HCT116 (cell line): ENCODE results near the gene FAM24B. TPM values are rescaled to one million over a fixed set of nuclear protein-coding genes. Genes with fewer than 3 reads are reported as not detected.
A peak's percentile ranks its signal among the peaks of the same experiment; 100 is the strongest.

Source experiments
- ATAC-seq: fragments of 200-7000 bp; cut with Tn5 transposase; 2 replicates; pipeline ENCODE4 v1.9.1; 2020; ENCODE audit warnings: mild to moderate bottlenecking, moderate library complexity
- BruUV-seq: library from RNA; stranded (reverse); fragments of 400-500 nt; replicated peaks from 2 replicates; lab custom pipeline; 2021; lab: Mats Ljungman, UMichigan
- CTCF ChIA-PET: fragments of 300-600 bp; sonication (Branson Sonifier 250); formaldehyde crosslinking; loops from one replicate; lab custom pipeline; 2021; ENCODE audit warnings: antibody characterized with exemption; lab: Charles Lee
- POLR2A ChIA-PET: fragments of 300-600, 350-600 bp; sonication (Branson Sonifier 250); formaldehyde crosslinking; loops from one replicate; lab custom pipeline; 2021; ENCODE audit warnings: antibody characterized with exemption; lab: Charles Lee
- RAD21 ChIA-PET, 2 experiments: fragments of 300-600 bp; sonication (Branson Sonifier 250); formaldehyde crosslinking; loops; one replicate each; lab custom pipeline; 2023; ENCODE audit warnings: low total read pairs in 2 of 2; ENCODE audit not compliant: uncharacterized antibody in 2 of 2, unreplicated experiment in 2 of 2, low non-redundant PET in 1 of 2; lab: Charles Lee
- DNase-seq: peaks from one replicate; pipeline ENCODE4 v3.0.0-alpha.2; 2010; ENCODE audit warnings: low read depth, low spot score
- H2AFZ ChIP-seq: fragments of 200-600 bp; shearing (Covaris generic), sonication (generic); 2 replicates; pipeline ENCODE4 v1.6.1; 2017; ENCODE audit warnings: low read depth, mixed run types, mixed read lengths, antibody characterized with exemption, low read length; ENCODE audit not compliant: poor library complexity, severe bottlenecking
- H3K27ac ChIP-seq: 2 replicates; pipeline ENCODE4 v1.5.1; 2012; ENCODE audit warnings: low read depth, low read length
- H3K27me3 ChIP-seq: fragments of 200-600 bp; sonication (generic); 2 replicates; pipeline ENCODE4 v1.6.1; 2016; ENCODE audit warnings: mixed run types, low read length, mixed read lengths; ENCODE audit not compliant: insufficient read depth
- H3K36me3 ChIP-seq, 2 experiments: fragments of 200-500 bp in 1 of 2; fragments of 200-600 bp in 1 of 2; sonication (Bioruptor generic) in 1 of 2; sonication (generic) in 1 of 2; 2 replicates each; pipeline versions ENCODE4 v1.5.1 to v1.6.1; 2014 to 2016; ENCODE audit warnings: low read length in 2 of 2, inconsistent platforms in 1 of 2, mixed read lengths in 1 of 2, mixed run types in 1 of 2; ENCODE audit not compliant: insufficient read depth in 2 of 2, control insufficient read depth in 1 of 2
- H3K4me1 ChIP-seq, 2 experiments: fragments of 200-600 bp in 1 of 2; sonication (generic) in 1 of 2; 2 replicates each; pipeline versions ENCODE4 v1.5.1 to v1.6.1; 2012 to 2017; ENCODE audit warnings: low read length in 2 of 2, inconsistent platforms in 1 of 2, mild to moderate bottlenecking in 1 of 2, mixed read lengths in 1 of 2, mixed run types in 1 of 2, moderate library complexity in 1 of 2; ENCODE audit not compliant: insufficient read depth in 2 of 2, control insufficient read depth in 1 of 2
- H3K4me2 ChIP-seq: fragments of 200-600 bp; sonication (generic); 2 replicates; pipeline ENCODE4 v1.6.1; 2017; ENCODE audit warnings: mixed run types, low read length, mixed read lengths
- H3K4me3 ChIP-seq, 2 experiments: fragments of 200-600 bp in 1 of 2; sonication (generic) in 1 of 2; replicated peaks in 1 of 2; 2 replicates each; pipeline ENCODE4 v1.5.1; 2011 to 2016; ENCODE audit warnings: low read length in 2 of 2, control low read depth in 1 of 2, low read depth in 1 of 2, mild to moderate bottlenecking in 1 of 2, mixed read lengths in 1 of 2, mixed run types in 1 of 2
- H3K79me2 ChIP-seq: fragments of 200-600 bp; sonication (generic); 2 replicates; pipeline ENCODE4 v1.6.1; 2017; ENCODE audit warnings: mild to moderate bottlenecking, mixed run types, low read length, moderate library complexity, mixed read lengths; ENCODE audit not compliant: insufficient read depth
- H3K9ac ChIP-seq: fragments of 200-600 bp; sonication (generic); 2 replicates; pipeline ENCODE4 v1.6.1; 2016; ENCODE audit warnings: low read length, mixed read lengths
- H3K9me2 ChIP-seq: fragments of 200-600 bp; sonication (generic), shearing (Covaris generic); 2 replicates; pipeline ENCODE4 v1.6.1; 2017; ENCODE audit warnings: mixed run types, mild to moderate bottlenecking, moderate library complexity; ENCODE audit not compliant: insufficient read depth
- H3K9me3 ChIP-seq, 2 experiments: fragments of 200-500 bp in 1 of 2; fragments of 200-600 bp in 1 of 2; sonication (Bioruptor generic) in 1 of 2; sonication (generic) in 1 of 2; 2 replicates each; pipeline ENCODE4 v1.6.1; 2014 to 2017; ENCODE audit warnings: low read length in 2 of 2, mixed read lengths in 2 of 2, inconsistent platforms in 1 of 2, low read depth in 1 of 2, mild to moderate bottlenecking in 1 of 2, mixed run types in 1 of 2, moderate library complexity in 1 of 2; ENCODE audit not compliant: control insufficient read depth in 1 of 2, insufficient read depth in 1 of 2
- H4K20me1 ChIP-seq: fragments of 200-600 bp; sonication (generic), shearing (Covaris generic); 2 replicates; pipeline ENCODE4 v1.6.1; 2017; ENCODE audit warnings: mixed run types, mild to moderate bottlenecking, moderate library complexity; ENCODE audit not compliant: insufficient read depth
- CBX3 ChIP-seq: IDR thresholded peaks from 2 replicates; pipeline ENCODE4 v1.6.1; 2012; ENCODE audit warnings: low read depth
- CEBPB ChIP-seq: IDR thresholded peaks from 2 replicates; pipeline ENCODE4 v1.6.1; 2012; ENCODE audit warnings: low read depth
- EGR1 ChIP-seq: IDR thresholded peaks from 2 replicates; pipeline ENCODE4 v1.6.1; 2012; ENCODE audit warnings: low read depth
- ELF1 ChIP-seq: IDR thresholded peaks from 2 replicates; pipeline ENCODE4 v1.6.1; 2012; ENCODE audit warnings: low read depth, borderline replicate concordance
- EZH2phosphoT487 ChIP-seq: fragments of 200-600 bp; IDR thresholded peaks from 2 replicates; pipeline ENCODE4 v1.6.1; 2018; ENCODE audit warnings: antibody characterized with exemption, borderline replicate concordance
- JUND ChIP-seq: IDR thresholded peaks from 2 replicates; pipeline ENCODE4 v1.6.1; 2012
- POLR2A ChIP-seq: IDR thresholded peaks from 2 replicates; pipeline ENCODE4 v1.7.0; 2011; ENCODE audit warnings: borderline replicate concordance; ENCODE audit not compliant: insufficient read depth, insufficient read length; ENCODE audit errors: extremely low read depth
- POLR2AphosphoS5 ChIP-seq: IDR thresholded peaks from 2 replicates; pipeline ENCODE4 v1.6.1; 2011; ENCODE audit warnings: mild to moderate bottlenecking, low read depth, low read length, moderate library complexity
- RAD21 ChIP-seq: IDR thresholded peaks from 2 replicates; pipeline ENCODE4 v1.6.1; 2012; ENCODE audit warnings: low read depth, mild to moderate bottlenecking
- SIN3A ChIP-seq: IDR thresholded peaks from 2 replicates; pipeline ENCODE4 v1.6.1; 2012; ENCODE audit warnings: low read depth
- ZFX ChIP-seq: fragments of 450-650 bp; IDR thresholded peaks from 2 replicates; pipeline ENCODE4 v1.6.1; 2017
- ZNF274 ChIP-seq: fragments of 200-500 bp; sonication (Bioruptor generic); IDR thresholded peaks from 2 replicates; pipeline ENCODE4 v1.6.1; 2014; ENCODE audit warnings: mild to moderate bottlenecking, low read depth, low read length, inconsistent platforms
- intact Hi-C: fragments of 100-400 bp; cut with micrococcal nuclease; formaldehyde crosslinking; loops from 2 replicates; pipeline ENCODE4 v1.10.0; 2022
- total RNA-seq: library from RNA; stranded (reverse); gene quantifications from one replicate; pipeline ENCODE4 v1.2.1, GENCODE V29; 2021; ENCODE audit not compliant: unreplicated experiment
- TF ChIP-seq, protein P1 (sequence below): IDR thresholded peaks from 2 replicates; pipeline ENCODE4 v1.6.1; 2012; ENCODE audit warnings: low read depth
- TF ChIP-seq, protein P2 (sequence below): IDR thresholded peaks from 2 replicates; pipeline ENCODE4 v1.6.1; 2012

FAM24B gene
- total RNA-seq, 1 experiment from 2014 or later, result 6.8 TPM

DNA sequence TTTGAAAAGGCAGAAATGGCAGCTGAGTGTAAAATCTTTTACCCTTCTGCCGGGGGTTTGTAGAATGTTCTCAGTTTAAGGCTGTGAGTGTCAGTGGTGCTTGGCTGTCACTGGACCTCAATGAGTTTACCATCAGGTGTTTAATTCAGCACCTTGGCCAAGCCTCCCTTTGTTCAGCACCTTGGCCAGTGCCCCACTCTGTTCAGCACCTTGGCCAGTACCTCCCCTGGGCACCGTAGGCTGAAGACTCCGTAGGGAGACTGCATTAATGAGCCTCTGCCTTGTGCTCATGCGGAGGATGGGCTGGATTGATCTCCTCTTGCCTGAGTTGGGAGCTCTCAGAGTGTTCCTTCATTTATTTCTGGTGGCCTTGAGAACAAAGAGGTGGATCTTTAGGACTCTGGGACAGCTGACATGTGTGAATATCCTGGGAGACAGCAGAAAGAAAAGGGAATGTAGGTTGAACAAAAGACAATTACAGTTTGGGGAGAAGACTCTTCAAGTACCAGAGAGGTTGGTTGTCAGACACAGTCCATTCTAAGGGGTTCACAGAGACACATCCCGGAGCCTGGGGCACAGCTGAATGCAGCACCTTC, 32.6 kb upstream of the FAM24B start:
- no peaks in the 10 kb centered on the region for H3K27me3 ChIP-seq
- CTCF ChIA-PET, result no interaction called here
- peak; percentile 93 for TF ChIP-seq CBX3
- TF ChIP-seq POLR2A, result no peak
- TF ChIP-seq, protein P1, sequence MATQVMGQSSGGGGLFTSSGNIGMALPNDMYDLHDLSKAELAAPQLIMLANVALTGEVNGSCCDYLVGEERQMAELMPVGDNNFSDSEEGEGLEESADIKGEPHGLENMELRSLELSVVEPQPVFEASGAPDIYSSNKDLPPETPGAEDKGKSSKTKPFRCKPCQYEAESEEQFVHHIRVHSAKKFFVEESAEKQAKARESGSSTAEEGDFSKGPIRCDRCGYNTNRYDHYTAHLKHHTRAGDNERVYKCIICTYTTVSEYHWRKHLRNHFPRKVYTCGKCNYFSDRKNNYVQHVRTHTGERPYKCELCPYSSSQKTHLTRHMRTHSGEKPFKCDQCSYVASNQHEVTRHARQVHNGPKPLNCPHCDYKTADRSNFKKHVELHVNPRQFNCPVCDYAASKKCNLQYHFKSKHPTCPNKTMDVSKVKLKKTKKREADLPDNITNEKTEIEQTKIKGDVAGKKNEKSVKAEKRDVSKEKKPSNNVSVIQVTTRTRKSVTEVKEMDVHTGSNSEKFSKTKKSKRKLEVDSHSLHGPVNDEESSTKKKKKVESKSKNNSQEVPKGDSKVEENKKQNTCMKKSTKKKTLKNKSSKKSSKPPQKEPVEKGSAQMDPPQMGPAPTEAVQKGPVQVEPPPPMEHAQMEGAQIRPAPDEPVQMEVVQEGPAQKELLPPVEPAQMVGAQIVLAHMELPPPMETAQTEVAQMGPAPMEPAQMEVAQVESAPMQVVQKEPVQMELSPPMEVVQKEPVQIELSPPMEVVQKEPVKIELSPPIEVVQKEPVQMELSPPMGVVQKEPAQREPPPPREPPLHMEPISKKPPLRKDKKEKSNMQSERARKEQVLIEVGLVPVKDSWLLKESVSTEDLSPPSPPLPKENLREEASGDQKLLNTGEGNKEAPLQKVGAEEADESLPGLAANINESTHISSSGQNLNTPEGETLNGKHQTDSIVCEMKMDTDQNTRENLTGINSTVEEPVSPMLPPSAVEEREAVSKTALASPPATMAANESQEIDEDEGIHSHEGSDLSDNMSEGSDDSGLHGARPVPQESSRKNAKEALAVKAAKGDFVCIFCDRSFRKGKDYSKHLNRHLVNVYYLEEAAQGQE, result peak; percentile 100
- TF ChIP-seq POLR2AphosphoS5, result peak; percentile 69; the same call in 1 of the 2 replicates
- TF ChIP-seq CEBPB, result no peak
- TF ChIP-seq SIN3A, result peak; percentile 96
- TF ChIP-seq, all 23 proteins: peak for 4
- Histone ChIP-seq H3K4me3 (no peak overlapping the region), H3K27ac (no peak overlapping the region), H3K4me2 (no peak overlapping the region), H2AFZ (no peak overlapping the region), H3K9ac (no peak overlapping the region), H4K20me1 (no peaks in the 10 kb centered on the region), H3K36me3 (no peaks in the 10 kb centered on the region), H3K4me1 (no peaks in the 10 kb centered on the region), H3K9me3 (no peaks in the 10 kb centered on the region), H3K79me2 (no peaks in the 10 kb centered on the region), H3K9me2 (no peaks in the 10 kb centered on the region)
- ChIA-PET RAD21 (no interaction called here), POLR2A (no interaction called here)
- no TSS peak for BruUV-seq
- no peak for DNase-seq
- intact Hi-C loops, result no loop called here
- ATAC-seq, result peak; percentile 93

DNA sequence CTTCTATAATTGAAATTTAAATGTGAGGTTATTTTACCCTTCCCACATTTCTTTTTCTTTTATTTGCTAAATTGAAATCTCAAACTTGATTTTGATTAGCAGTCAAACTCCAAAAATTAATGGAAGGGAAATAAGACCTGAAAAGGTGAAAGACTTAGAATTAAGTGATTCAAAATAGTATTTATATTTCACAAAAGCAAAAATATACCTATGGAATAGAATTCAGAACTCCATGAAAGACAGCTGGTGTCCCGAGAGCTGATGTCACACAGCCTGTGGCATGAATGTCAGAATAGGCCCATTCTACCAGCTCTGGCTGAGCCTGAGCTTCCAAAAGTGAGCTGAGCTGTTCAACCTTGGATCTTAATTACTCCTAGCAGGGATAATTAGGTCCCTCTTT, 30.9 kb upstream of the FAM24B start, which contains the start of gene FAM24A:
FAM24A (plus strand) TSS at position 301 of the 400 bp plus-strand sequence. CDS start 1,025 bp downstream, outside the sequence.
- Histone ChIP-seq H3K79me2 (no peaks in the 10 kb centered on the region), H3K9ac (no peak within 1 kb of the TSS), H3K27ac (no peak within 1 kb of the TSS), H3K36me3 (no peaks in the 10 kb centered on the region), H3K9me3 (no peaks in the 10 kb centered on the region), H3K27me3 (0 out of 2 replicates have a peak, but pooled peaks cover 7% of the 10 kb centered on the region), H3K4me1 (no peaks in the 10 kb centered on the region), H3K9me2 (no peaks in the 10 kb centered on the region), H3K4me3 (no peak within 1 kb of the TSS), H4K20me1 (no peaks in the 10 kb centered on the region), H3K4me2 (no peak within 1 kb of the TSS), H2AFZ (no peak within 1 kb of the TSS)
- ChIA-PET CTCF (no interaction called here), RAD21 (no interaction called here), POLR2A (no interaction called here)
- DNase-seq (no peak), ATAC-seq (no peak)
- intact Hi-C loops, result no loop called here
- BruUV-seq, result no TSS peak
- TF ChIP-seq, protein P2, sequence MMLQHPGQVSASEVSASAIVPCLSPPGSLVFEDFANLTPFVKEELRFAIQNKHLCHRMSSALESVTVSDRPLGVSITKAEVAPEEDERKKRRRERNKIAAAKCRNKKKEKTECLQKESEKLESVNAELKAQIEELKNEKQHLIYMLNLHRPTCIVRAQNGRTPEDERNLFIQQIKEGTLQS, result no peak
- TF ChIP-seq JUND (no peak), RAD21 (no peak), ZFX (no peak), POLR2AphosphoS5 (no peak), ZNF274 (no peak), ELF1 (no peak), POLR2A (no peak), EGR1 (no peak), CBX3 (no peak), CEBPB (no peak), EZH2phosphoT487 (no peak)
